MM.1S (cell line): ENCODE results near the gene ATXN1L.

Experiments used
- EZH2 ChIP-seq: fragments of 300-600 bp; sonication (generic); optimal IDR thresholded peaks from 2 replicates; pipeline ENCODE3; 2017; ENCODE audit warnings: low read depth, mild to moderate bottlenecking, antibody characterized with exemption, low read length, mixed read lengths
- TF ChIP-seq, protein P1 (sequence below): fragments of 300-600 bp; sonication (generic); IDR thresholded peaks from 2 replicates; pipeline ENCODE4 v1.5.1; 2016; ENCODE audit warnings: antibody characterized with exemption, low read length, mixed read lengths

DNA sequence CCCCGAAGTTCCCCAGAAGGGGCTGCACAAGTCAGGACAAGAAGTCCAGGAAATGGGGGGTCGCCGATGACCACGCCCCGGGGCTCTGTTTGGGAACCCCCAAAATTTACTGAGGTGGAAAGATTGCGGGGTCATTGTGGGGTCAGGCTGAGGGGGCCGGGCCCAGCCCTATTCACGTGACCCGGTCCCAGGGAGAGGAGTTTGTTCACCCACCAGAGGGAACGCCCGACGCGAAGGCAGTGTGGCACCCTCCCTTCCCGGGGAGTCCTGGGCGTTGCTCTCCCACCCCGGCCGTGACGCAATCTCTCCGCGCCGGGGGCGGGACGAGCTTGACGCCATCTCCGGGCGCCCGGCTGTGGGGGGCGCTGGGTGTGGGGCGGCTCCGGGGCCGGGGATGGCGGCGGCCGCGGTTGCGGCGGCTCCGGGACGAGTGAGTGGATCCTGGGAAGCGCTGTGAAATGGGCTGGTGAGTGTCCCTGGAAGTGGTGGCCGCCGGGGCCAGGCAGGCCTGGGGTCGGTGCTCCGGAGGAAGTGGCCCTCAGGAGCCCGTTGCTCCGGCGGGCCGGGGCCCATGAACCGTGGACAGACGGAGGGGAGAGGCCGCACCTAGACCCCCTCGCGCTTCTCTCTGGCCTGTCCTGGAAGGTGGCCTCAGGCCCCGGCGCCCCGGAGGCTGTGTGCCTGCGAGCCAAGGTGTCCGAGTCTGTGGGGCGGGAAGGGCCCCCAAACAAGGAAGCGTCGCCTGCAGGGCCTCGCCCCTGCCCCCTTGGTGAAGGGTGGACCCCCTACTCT, at the start of gene ATXN1L:
- TF ChIP-seq, protein P1, sequence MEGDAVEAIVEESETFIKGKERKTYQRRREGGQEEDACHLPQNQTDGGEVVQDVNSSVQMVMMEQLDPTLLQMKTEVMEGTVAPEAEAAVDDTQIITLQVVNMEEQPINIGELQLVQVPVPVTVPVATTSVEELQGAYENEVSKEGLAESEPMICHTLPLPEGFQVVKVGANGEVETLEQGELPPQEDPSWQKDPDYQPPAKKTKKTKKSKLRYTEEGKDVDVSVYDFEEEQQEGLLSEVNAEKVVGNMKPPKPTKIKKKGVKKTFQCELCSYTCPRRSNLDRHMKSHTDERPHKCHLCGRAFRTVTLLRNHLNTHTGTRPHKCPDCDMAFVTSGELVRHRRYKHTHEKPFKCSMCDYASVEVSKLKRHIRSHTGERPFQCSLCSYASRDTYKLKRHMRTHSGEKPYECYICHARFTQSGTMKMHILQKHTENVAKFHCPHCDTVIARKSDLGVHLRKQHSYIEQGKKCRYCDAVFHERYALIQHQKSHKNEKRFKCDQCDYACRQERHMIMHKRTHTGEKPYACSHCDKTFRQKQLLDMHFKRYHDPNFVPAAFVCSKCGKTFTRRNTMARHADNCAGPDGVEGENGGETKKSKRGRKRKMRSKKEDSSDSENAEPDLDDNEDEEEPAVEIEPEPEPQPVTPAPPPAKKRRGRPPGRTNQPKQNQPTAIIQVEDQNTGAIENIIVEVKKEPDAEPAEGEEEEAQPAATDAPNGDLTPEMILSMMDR, result no peak
- TF ChIP-seq EZH2, result no peak
